ENCODE measurements around the gene C22orf23. TPM values are rescaled to one million over a fixed set of nuclear protein-coding genes. Genes with fewer than 3 reads are reported as not detected.

C22orf23 gene
- total and polyA plus RNA-seq, 2 of the 4 experiments (the other 2 are of a cell fraction): 0.39 to 0.54 TPM

DNA sequence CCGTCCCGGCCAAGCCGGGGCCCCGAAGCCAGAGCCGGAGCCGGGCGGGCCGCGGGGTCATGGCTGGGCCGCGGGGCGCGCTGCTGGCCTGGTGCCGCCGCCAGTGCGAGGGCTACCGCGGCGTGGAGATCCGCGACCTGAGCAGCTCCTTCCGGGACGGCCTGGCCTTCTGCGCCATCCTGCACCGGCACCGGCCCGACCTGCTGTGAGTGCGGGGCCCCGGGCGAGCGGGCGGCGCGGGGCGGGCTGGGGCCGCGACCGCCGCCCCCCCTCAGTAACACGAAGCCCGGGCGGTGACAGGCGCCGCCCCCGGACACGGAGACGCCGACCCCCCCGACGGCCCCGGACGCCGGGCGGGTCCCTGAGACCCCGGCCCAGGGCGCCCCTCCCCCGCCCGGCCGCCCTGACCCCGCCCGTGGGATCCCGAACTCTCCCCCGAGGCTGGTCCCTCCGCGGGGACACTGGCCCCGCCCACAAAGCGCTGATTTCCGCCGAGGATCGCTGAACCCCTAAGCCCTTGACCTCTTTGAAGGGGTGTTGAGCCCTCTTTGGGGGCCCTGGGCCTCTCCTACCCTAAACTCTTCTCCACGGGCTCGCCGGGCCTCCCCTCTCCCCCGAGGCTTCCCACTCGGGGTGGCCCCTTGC is 46.9 kb downstream of the C22orf23 start (continued):
- TF ChIP-seq RCOR1 (IDR thresholded peaks at IDR 0.05; ENCODE audit: insufficient replicate concordance, low read length): no peak

DNA sequence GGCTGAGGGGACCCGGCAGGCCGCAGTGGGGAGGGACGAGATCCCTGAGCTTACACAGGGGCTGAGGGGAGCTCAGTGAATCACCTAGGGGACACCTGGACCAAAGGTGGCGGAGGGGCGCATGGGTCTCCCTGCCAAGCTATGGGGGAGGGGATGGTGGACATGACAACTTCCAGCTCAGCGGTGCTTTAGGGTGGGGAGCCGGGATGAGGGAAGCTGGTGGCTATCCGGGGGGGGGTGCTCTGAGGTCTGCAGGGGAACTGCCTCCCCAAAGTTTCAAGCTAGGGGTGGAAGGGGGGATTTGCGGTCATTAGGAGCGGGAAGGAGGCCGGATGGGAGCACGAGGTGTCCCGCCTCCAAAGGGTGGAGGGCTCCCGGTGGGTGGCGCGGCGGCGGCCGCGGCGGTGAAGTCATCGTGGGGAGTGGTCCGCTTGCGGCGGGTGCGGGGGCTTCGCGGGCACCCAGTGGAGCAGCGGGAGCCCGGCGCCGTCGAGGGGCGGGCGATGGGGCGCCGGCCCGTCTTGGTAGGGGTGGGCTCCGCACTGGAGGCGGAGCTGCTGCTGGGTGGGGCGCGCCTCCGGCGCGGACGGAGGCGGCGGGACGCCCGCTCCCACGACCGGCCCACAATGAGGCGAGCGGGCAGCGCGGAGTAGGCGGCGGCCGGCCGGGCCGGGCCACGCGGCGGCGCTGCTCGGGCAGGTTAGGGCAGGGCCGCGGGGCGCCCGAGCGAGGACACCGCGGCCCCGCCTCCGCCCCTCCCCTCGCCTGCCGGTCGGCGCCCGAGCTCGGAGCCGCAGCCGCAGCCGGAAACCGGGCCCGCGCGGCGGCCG is 47.7 kb downstream of the C22orf23 start, which contains the start of gene MICALL1:
TSS of gene MICALL1 (plus strand) at position 764 of the 830 bp plus-strand sequence. CDS start 126 bp downstream, outside the sequence.
- ATAC-seq (ENCODE audit: low read depth) (peak; percentile 84), DNase-seq (peak; percentile 67)
- Histone ChIP-seq H3K4me2 (ENCODE audit: low read depth, low read length) (peak within 1 kb of the TSS; percentile 85), H2BK5ac (ENCODE audit: low read depth, low read length, poor library complexity, severe bottlenecking) (peak within 1 kb of the TSS; percentile 94), H2AFZ (replicated peaks; ENCODE audit: low read length, poor library complexity) (peak within 1 kb of the TSS; percentile 95), H4K20me1 (ENCODE audit: insufficient read depth, low read length) (peaks cover 29% of the 10 kb centered on the region), H2AK5ac (ENCODE audit: low read depth, low read length) (peak within 1 kb of the TSS; percentile 96), H3K14ac (replicated peaks; ENCODE audit: low read depth, low read length) (peak within 1 kb of the TSS; percentile 86), H3K36me3 (ENCODE audit: control insufficient read depth, insufficient read depth, low read length) (no peaks in the 10 kb centered on the region), H4K8ac (ENCODE audit: low read depth in 2 of 2, low read length in 2 of 2) (peak within 1 kb of the TSS; percentile 80 to 93), H2BK120ac (ENCODE audit: low read depth, low read length) (peak within 1 kb of the TSS; percentile 90), H3K18ac (ENCODE audit: low read depth, low read length) (peak within 1 kb of the TSS; percentile 40), H3K9ac (ENCODE audit: low read depth, low read length) (peak within 1 kb of the TSS; percentile 75), H2BK15ac (ENCODE audit: low read depth, low read length) (peak within 1 kb of the TSS; percentile 88; the same call in 1 of the 3 replicates), H3K4ac (ENCODE audit: low read depth, low read length) (peak within 1 kb of the TSS; percentile 96), H3K27ac (ENCODE audit: insufficient read depth, low read length) (peak within 1 kb of the TSS; percentile 87), H4K5ac (ENCODE audit: low read depth, low read length) (peak within 1 kb of the TSS; percentile 52), H3K23ac (ENCODE audit: low read depth, low read length) (peak within 1 kb of the TSS; percentile 75), H2AK9ac (replicated peaks; ENCODE audit: low read depth, low read length, poor library complexity) (peak within 1 kb of the TSS; percentile 97), H3K9me1 (ENCODE audit: insufficient read depth, low read length) (peaks cover 30% of the 10 kb centered on the region), H4K91ac (ENCODE audit: insufficient read depth, low read depth, low read length) (peak within 1 kb of the TSS; percentile 93), H3K79me1 (ENCODE audit: low read depth in 1 of 2, low read length in 2 of 2) (peaks cover 14 to 38% of the 10 kb centered on the region in 2 experiments), H3K4me1 (ENCODE audit: control insufficient read depth, insufficient read depth, low read length) (peaks cover 24% of the 10 kb centered on the region), H3K9me3 (ENCODE audit: control insufficient read depth, insufficient read depth, low read length) (no peaks in the 10 kb centered on the region), H3K4me3 (ENCODE audit: insufficient read depth, low read depth, low read length) (peak within 1 kb of the TSS; percentile 97), H3K27me3 (ENCODE audit: control insufficient read depth, insufficient read depth, low read length) (no peaks in the 10 kb centered on the region), H3K56ac (ENCODE audit: extremely low read depth, insufficient read depth, low read length) (peak within 1 kb of the TSS; percentile 41), H2BK20ac (ENCODE audit: low read depth, low read length) (peak within 1 kb of the TSS; percentile 89)
- TF ChIP-seq MAFK (IDR thresholded peaks at IDR 0.05; ENCODE audit: low read depth, low read length) (no peak), RCOR1 (IDR thresholded peaks at IDR 0.05; ENCODE audit: insufficient replicate concordance, low read length) (no peak), NFE2L2 (IDR thresholded peaks at IDR 0.05; ENCODE audit: low read depth, low read length) (no peak), CHD1 (IDR thresholded peaks at IDR 0.05; ENCODE audit: low read depth, low read length) (no peak), RFX5 (IDR thresholded peaks at IDR 0.05; ENCODE audit: low read depth, low read length) (no peak), MXI1 (IDR thresholded peaks at IDR 0.05; ENCODE audit: borderline replicate concordance, low read depth, low read length) (peak; percentile 82), POLR2A (IDR thresholded peaks at IDR 0.05; ENCODE audit: low read depth, low read length) (peak; percentile 73; the same call in 1 of the 2 replicates), FOS (IDR thresholded peaks at IDR 0.05; ENCODE audit: low read depth, low read length) (no peak), CEBPB (IDR thresholded peaks at IDR 0.05; ENCODE audit: low read depth, low read length) (no peak), MAZ (IDR thresholded peaks at IDR 0.05; ENCODE audit: borderline replicate concordance, low read depth, low read length) (peak; percentile 68; the same call in 1 of the 2 replicates)
- TF ChIP-seq, protein P1, sequence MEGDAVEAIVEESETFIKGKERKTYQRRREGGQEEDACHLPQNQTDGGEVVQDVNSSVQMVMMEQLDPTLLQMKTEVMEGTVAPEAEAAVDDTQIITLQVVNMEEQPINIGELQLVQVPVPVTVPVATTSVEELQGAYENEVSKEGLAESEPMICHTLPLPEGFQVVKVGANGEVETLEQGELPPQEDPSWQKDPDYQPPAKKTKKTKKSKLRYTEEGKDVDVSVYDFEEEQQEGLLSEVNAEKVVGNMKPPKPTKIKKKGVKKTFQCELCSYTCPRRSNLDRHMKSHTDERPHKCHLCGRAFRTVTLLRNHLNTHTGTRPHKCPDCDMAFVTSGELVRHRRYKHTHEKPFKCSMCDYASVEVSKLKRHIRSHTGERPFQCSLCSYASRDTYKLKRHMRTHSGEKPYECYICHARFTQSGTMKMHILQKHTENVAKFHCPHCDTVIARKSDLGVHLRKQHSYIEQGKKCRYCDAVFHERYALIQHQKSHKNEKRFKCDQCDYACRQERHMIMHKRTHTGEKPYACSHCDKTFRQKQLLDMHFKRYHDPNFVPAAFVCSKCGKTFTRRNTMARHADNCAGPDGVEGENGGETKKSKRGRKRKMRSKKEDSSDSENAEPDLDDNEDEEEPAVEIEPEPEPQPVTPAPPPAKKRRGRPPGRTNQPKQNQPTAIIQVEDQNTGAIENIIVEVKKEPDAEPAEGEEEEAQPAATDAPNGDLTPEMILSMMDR (conservative IDR thresholded peaks at IDR 0.05; ENCODE audit: low read depth, low read length): peak; percentile 46
- TF ChIP-seq, protein P2, sequence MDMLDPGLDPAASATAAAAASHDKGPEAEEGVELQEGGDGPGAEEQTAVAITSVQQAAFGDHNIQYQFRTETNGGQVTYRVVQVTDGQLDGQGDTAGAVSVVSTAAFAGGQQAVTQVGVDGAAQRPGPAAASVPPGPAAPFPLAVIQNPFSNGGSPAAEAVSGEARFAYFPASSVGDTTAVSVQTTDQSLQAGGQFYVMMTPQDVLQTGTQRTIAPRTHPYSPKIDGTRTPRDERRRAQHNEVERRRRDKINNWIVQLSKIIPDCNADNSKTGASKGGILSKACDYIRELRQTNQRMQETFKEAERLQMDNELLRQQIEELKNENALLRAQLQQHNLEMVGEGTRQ (IDR thresholded peaks at IDR 0.05; ENCODE audit: low read depth, low read length): no peak
- 1% methylated on average over 37 of the region's 90 CpGs; no CpG with 5 or more reads in 1 of the 2 experiments for WGBS, 2 experiments (ENCODE audit: extremely low coverage in 2 of 2, insufficient read length in 1 of 2)
- BruUV-seq (replicated peaks): no TSS peak
- in situ Hi-C loops (cut with MboI; ENCODE audit: low sequenced_read_pairs): no loop called here
- ChIA-PET CTCF (interaction anchor here (1.1 to 1.3 kb wide), 3 partner anchors 26 to 87 kb away, joined by 3 to 6 read pairs (median 4); no protein-coding TSS in a partner anchor), POLR2A (ENCODE audit: unreplicated experiment) (interaction anchor here (0.6 to 0.7 kb wide), 2 partner anchors 22 to 85 kb away, joined by 3 to 8 read pairs; no protein-coding TSS in a partner anchor)
- dilution Hi-C loops (cut with HindIII; ENCODE audit: low sequenced_read_pairs, unreplicated experiment): no loop called here
- intact Hi-C loops (cut with micrococcal nuclease): loop anchor here (1.0 kb wide), 1 partner anchor 29 kb away; no protein-coding TSS in a partner anchor
